ENCODE data around the gene MED1.

Gene MED1

DNA sequence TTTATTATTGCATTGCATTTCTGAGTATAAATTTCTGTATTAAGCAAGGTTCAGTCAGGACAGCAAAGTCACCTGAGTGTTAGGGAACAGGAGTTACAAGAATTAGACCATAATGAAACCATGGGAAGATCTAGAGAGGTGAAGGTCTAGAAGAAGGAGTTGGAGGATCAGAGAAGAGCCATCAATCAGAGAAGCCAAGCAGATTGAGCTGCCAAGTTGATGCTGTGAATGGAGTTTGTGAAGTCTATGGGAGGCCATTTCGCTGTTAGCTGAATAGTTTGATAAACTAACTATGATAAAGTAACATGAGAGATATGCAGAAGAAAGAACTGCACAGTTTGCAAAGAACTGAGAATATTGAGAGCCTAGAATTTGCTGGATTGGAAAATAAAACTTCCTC, 90.0 kb downstream of the MED1 start:
- FAIRE-seq = no peak

DNA sequence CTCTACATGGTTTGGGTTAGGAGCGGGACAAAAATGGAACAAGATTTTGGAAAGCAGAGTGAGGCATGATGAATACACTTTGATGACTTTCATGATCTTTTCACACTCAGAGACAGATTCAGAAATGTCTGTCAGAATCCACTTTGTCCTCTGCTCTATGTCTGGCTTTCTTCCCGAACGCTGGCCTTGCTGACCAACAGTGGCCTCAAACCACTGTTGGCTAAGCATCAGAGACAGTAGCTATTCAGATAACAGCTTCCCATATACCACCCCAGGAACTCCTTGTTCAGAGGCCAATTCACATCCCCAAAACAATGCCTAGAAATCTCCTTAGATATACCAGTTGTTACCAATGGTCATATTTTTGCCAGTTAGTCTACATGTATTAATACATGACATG, 90.5 kb downstream of the MED1 start:
- no peak for FAIRE-seq

DNA sequence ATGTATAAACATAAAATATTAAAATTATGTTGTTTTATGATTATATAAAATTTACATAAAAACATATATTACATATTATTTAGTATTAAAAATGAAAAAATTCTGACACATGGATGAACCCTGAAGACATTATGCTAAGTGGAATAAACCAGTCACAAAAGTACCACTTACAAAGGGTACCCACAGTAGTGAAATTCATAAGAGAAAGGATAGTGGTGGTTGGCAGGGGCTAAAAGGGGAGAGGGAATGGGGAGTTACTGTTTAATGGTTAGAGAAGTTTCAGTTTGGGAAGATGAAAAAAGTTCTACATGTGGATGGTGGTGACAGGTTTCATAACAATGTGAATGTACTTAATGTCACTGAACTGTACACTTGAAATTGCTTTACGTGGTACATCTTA, 91.1 kb downstream of the MED1 start:
- FAIRE-seq = no peak

DNA sequence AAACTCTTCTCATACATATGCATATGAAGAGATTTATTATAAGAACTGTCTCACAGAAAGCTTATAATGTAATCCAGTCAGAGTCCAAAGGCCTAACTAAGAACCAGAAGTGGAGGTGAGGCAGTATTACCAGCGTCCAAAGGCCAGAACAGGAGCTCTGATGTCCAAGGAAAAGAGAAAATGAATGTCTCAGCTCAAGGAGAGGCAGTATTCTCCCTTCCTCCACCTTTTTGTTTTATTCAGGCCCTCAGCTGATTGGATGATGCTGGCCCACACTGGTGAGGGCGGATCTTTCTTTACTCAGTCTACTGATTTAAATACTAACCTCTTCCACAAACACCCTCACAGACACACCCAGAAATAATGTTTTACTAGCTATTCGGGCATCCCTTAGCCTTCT, 93.1 kb downstream of the MED1 start:
- FAIRE-seq = no peak

DNA sequence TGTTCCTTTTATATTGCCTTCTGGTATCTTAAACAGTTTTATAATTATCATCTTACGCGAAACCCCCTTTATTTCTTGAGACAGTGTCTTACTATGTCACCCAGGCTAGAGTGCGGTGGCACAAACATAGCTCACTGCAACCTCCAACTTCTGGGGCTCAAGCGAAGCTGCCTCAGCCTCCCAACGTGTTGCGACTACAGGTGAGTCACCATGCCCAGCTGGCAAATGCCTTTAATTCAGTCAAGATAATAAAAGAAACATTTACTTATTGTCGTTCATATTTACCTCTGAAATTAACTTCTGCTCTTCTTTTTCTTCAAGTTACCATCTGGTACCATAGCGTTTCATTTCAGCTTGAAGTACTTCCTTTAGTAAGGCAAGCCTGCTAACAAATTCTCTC, 93.6 kb downstream of the MED1 start:
- FAIRE-seq = no peak

All from islet of Langerhans (tissue), 1 donor.